Fibroblast of lung (primary cell): ENCODE measurements around the gene GABRG3. TPM values are rescaled to one million over a fixed set of nuclear protein-coding genes. Genes with fewer than 3 reads are reported as not detected.
A peak's percentile ranks its signal among the peaks of the same experiment; 100 is the strongest.

ENCODE experiments used
- DNase-seq, 2 donors: peaks; one replicate each; pipeline versions ENCODE4 v3.0.0 to v3.0.0-alpha.2; 2010; ENCODE audit warnings: low read depth in 2 of 2
- H2AFZ ChIP-seq: 2 replicates; pipeline ENCODE4 v1.5.1; 2012; ENCODE audit warnings: low read length, control low read depth, inconsistent platforms
- H3K27ac ChIP-seq: 2 replicates; pipeline ENCODE4 v1.5.1; 2011; ENCODE audit warnings: low read length, control low read depth; ENCODE audit not compliant: insufficient read depth
- H3K27me3 ChIP-seq: 2 replicates; pipeline ENCODE4 v1.5.1; 2011; ENCODE audit warnings: mild to moderate bottlenecking, low read length; ENCODE audit not compliant: control insufficient read depth, insufficient read depth
- H3K36me3 ChIP-seq: 2 replicates; pipeline ENCODE4 v1.5.1; 2011; ENCODE audit warnings: low read length; ENCODE audit not compliant: control insufficient read depth, insufficient read depth
- H3K4me1 ChIP-seq: 2 replicates; pipeline ENCODE4 v1.5.1; 2011; ENCODE audit warnings: low read length; ENCODE audit not compliant: control insufficient read depth, insufficient read depth; ENCODE audit errors: extremely low read depth
- H3K4me2 ChIP-seq: 2 replicates; pipeline ENCODE4 v1.5.1; 2011; ENCODE audit warnings: low read length, control low read depth; ENCODE audit not compliant: insufficient read depth; ENCODE audit errors: extremely low read depth
- H3K4me3 ChIP-seq, 4 experiments: fragments of 200-600 bp in 1 of 4; sonication (generic) in 1 of 4; replicated peaks in 1 of 4; 2 replicates each; pipeline ENCODE4 v1.5.1; 2011 to 2016; ENCODE audit warnings: low read length in 4 of 4, low read depth in 3 of 4, mild to moderate bottlenecking in 3 of 4, control low read depth in 2 of 4, inconsistent platforms in 1 of 4, mixed read lengths in 1 of 4; ENCODE audit not compliant: insufficient read depth in 1 of 4; ENCODE audit errors: control extremely low read depth in 1 of 4
- H3K79me2 ChIP-seq: 2 replicates; pipeline ENCODE4 v1.5.1; 2012; ENCODE audit warnings: mild to moderate bottlenecking, low read length, inconsistent platforms; ENCODE audit not compliant: control insufficient read depth, insufficient read depth
- H3K9ac ChIP-seq: 2 replicates; pipeline ENCODE4 v1.5.1; 2011; ENCODE audit warnings: mild to moderate bottlenecking, low read length, control low read depth; ENCODE audit not compliant: insufficient read depth
- H3K9me3 ChIP-seq: 2 replicates; pipeline ENCODE4 v1.5.1; 2012; ENCODE audit warnings: low read depth, low read length; ENCODE audit not compliant: control insufficient read depth, insufficient read depth
- H4K20me1 ChIP-seq: 2 replicates; pipeline ENCODE4 v1.5.1; 2011; ENCODE audit warnings: low read length; ENCODE audit not compliant: control insufficient read depth, insufficient read depth; ENCODE audit errors: extremely low read depth
- EZH2 ChIP-seq: IDR thresholded peaks from 2 replicates; pipeline ENCODE4 v1.5.1; 2012; ENCODE audit warnings: low read length, control low read depth, mild to moderate bottlenecking; ENCODE audit errors: missing control alignments
- polyA plus RNA-seq, 2 donors: library from polyadenylated mRNA; depleted of rRNA in 1 of 2; stranded (reverse) in 1 of 2; unstranded in 1 of 2; fragments of >200 nt; gene quantifications; 2 replicates each; pipeline ENCODE4 v1.2.1, GENCODE V29; 2011 to 2012; ENCODE audit warnings: missing spikeins in 1 of 2
- total RNA-seq: library from RNA; depleted of rRNA; stranded (reverse); fragments of >200 nt; gene quantifications from 2 replicates; pipeline ENCODE4 v1.2.1, GENCODE V29; 2014
- TF ChIP-seq, protein P1 (sequence below), 2 donors: IDR thresholded peaks in 1 of 2; conservative IDR thresholded peaks in 1 of 2; 1 replicate in 1 of 2; 2 replicates in 1 of 2; pipeline ENCODE4 v1.5.1; 2011 to 2012; ENCODE audit warnings: low read length in 2 of 2, control low read depth in 1 of 2, inconsistent platforms in 1 of 2, low read depth in 1 of 2, mild to moderate bottlenecking in 1 of 2

GABRG3 gene
- total and polyA plus RNA-seq, 2 donors (not counting 1 experiment from before 2014, with no cell fraction given) = not detected

GRCh38 chr15:27487846-27488245, 516.9 kb downstream of the GABRG3 start:
- H4K20me1 ChIP-seq = no peaks in the 10 kb centered on the region
- H3K27ac ChIP-seq = no peak overlapping the region
- no peak overlapping the region for H3K4me3 ChIP-seq
- H2AFZ ChIP-seq = no peak overlapping the region
- no peak overlapping the region for H3K4me2 ChIP-seq
- TF ChIP-seq EZH2 = no peak
- TF ChIP-seq, protein P1, sequence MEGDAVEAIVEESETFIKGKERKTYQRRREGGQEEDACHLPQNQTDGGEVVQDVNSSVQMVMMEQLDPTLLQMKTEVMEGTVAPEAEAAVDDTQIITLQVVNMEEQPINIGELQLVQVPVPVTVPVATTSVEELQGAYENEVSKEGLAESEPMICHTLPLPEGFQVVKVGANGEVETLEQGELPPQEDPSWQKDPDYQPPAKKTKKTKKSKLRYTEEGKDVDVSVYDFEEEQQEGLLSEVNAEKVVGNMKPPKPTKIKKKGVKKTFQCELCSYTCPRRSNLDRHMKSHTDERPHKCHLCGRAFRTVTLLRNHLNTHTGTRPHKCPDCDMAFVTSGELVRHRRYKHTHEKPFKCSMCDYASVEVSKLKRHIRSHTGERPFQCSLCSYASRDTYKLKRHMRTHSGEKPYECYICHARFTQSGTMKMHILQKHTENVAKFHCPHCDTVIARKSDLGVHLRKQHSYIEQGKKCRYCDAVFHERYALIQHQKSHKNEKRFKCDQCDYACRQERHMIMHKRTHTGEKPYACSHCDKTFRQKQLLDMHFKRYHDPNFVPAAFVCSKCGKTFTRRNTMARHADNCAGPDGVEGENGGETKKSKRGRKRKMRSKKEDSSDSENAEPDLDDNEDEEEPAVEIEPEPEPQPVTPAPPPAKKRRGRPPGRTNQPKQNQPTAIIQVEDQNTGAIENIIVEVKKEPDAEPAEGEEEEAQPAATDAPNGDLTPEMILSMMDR (conservative IDR thresholded peaks at IDR 0.05 in 1 of 2, IDR thresholded peaks at IDR 0.05 in 1 of 2; ENCODE audit: low read depth in 1 of 2, low read length in 2 of 2) = no peak
- H3K9ac ChIP-seq = no peak overlapping the region
- no peaks in the 10 kb centered on the region for H3K36me3 ChIP-seq
- DNase-seq = no peak
- no peaks in the 10 kb centered on the region for H3K9me3 ChIP-seq
- H3K27me3 ChIP-seq = no peaks in the 10 kb centered on the region
- no peaks in the 10 kb centered on the region for H3K4me1 ChIP-seq
- no peaks in the 10 kb centered on the region for H3K79me2 ChIP-seq

- no peak overlapping the region for H3K4me2 ChIP-seq
- no peaks in the 10 kb centered on the region for H3K36me3 ChIP-seq
- H3K27me3 ChIP-seq = no peaks in the 10 kb centered on the region
- H3K4me1 ChIP-seq = no peaks in the 10 kb centered on the region
- peak in 1 of 2 donors; percentile 85 for DNase-seq
- no peaks in the 10 kb centered on the region for H3K79me2 ChIP-seq
- no peak overlapping the region for H2AFZ ChIP-seq
- no peak for TF ChIP-seq EZH2
- TF ChIP-seq, protein P1 (conservative IDR thresholded peaks at IDR 0.05 in 1 of 2, IDR thresholded peaks at IDR 0.05 in 1 of 2; ENCODE audit: low read depth in 1 of 2, low read length in 2 of 2) = no peak
- no peaks in the 10 kb centered on the region for H3K9me3 ChIP-seq
- no peaks in the 10 kb centered on the region for H4K20me1 ChIP-seq
- no peak overlapping the region for H3K27ac ChIP-seq
- H3K9ac ChIP-seq = no peak overlapping the region
- H3K4me3 ChIP-seq = no peak overlapping the region
Observed at GRCh38 chr15:27490867-27491595, 520.0 kb downstream of the GABRG3 start.

DNA sequence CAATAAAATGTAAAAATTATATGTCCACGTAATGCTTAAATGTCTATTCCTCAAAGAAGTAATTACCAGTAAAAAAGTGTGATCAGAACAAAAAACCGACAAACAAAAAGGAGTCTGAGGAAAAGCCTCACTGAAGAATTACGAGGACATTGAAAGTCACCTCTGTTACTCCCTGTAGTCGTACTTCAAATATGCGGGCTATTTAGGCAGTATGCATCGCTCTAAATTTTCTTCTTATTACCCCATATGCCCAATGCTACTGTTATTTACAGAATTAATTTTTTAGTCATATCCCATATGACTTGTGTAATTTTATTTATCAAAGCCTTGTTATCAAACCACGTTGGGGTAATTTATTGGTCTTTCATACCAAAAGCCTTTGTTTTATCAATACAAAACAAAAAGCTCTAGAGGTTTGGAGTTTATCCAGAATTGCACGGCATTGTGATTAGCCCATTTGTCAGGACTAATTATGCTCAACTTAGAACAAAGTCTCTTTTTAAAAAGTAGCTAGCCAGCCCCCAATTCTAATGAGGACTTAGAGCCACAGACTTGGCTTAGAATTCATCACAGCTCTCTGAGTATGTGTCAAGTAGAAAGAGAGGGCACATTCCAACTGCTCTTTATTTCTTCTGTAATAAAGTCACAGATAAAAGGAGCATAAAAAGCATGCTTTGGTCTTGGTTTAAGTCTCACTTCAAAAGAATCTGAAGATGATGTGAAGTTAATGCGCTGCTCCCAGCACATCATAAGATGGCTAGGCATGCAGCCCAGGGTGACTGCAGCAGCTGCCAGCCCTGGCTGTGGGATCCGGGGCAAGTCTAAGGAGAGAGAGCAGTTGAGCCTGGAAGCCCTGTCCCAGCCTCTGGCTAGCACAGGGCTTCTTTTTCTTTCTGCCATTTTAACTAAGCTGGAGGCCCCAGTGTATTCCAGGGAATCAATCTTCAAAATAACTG, 521.0 kb downstream of the GABRG3 start:
- Histone ChIP-seq H3K27me3 (no peaks in the 10 kb centered on the region), H3K4me2 (no peak overlapping the region), H3K4me1 (no peaks in the 10 kb centered on the region), H3K79me2 (no peaks in the 10 kb centered on the region), H3K9ac (no peak overlapping the region), H3K9me3 (no peaks in the 10 kb centered on the region), H3K36me3 (no peaks in the 10 kb centered on the region), H2AFZ (no peak overlapping the region), H4K20me1 (no peaks in the 10 kb centered on the region), H3K4me3 (no peak overlapping the region), H3K27ac (no peak overlapping the region)
- no peak for TF ChIP-seq EZH2
- TF ChIP-seq, protein P1 (conservative IDR thresholded peaks at IDR 0.05 in 1 of 2, IDR thresholded peaks at IDR 0.05 in 1 of 2; ENCODE audit: low read depth in 1 of 2, low read length in 2 of 2) = no peak
- peak; percentile 41 to 97 for DNase-seq
